ENCODE measurements around the gene QPCT. TPM values are rescaled to one million over a fixed set of nuclear protein-coding genes. Genes with fewer than 3 reads are reported as not detected.

Gene QPCT
- total and polyA plus RNA-seq, 2 experiments from 2014 or later: 37.5 to 48.5 TPM

GRCh38 chr2:37388074-37388473 lies 43.6 kb downstream of the QPCT start:
- TF ChIP-seq EZH2phosphoT487 (IDR thresholded peaks at IDR 0.05; ENCODE audit: insufficient read depth, low read depth): no peak
- no peak for TF ChIP-seq EZH2 (IDR thresholded peaks at IDR 0.05; ENCODE audit: insufficient read depth, poor library complexity, severe bottlenecking)
- Histone ChIP-seq H3K27ac (peak overlapping the region; percentile 91), H4K20me1 (ENCODE audit: insufficient read depth) (no peaks in the 10 kb centered on the region), H3K9ac (peak overlapping the region; percentile 57), H3K4me1 (ENCODE audit: insufficient read depth) (peaks cover 53% of the 10 kb centered on the region), H3K79me2 (ENCODE audit: insufficient read depth) (no peaks in the 10 kb centered on the region), H3F3A (ENCODE audit: insufficient read depth) (peaks cover 61% of the 10 kb centered on the region), H3K27me3 (replicated peaks; ENCODE audit: insufficient read depth) (no peaks in the 10 kb centered on the region), H3K4me3 (no peak overlapping the region), H3K9me2 (ENCODE audit: insufficient read depth) (no peaks in the 10 kb centered on the region), H3K9me3 (ENCODE audit: low read depth) (no peaks in the 10 kb centered on the region), H3K36me3 (ENCODE audit: low read depth) (no peaks in the 10 kb centered on the region), H2AFZ (0 out of 2 replicates have a peak overlapping the region, but pooled peaks have one; percentile 30), H3K4me2 (ENCODE audit: unreplicated experiment) (peak overlapping the region; percentile 74)
- in situ Hi-C loops (cut with MboI): loop anchor here (25.0 kb wide), 1 partner anchor 874 kb away; no protein-coding TSS in a partner anchor
- WGBS, 2 experiments (ENCODE audit: low coverage in 1 of 2, low lambda C conversion rate in 2 of 2, missing lambda C conversion rate in 2 of 2): 23 to 40% methylated on average over 2 of the region's 2 CpGs
- DNase-seq: peak; percentile 95

- H3K4me1 ChIP-seq (ENCODE audit: insufficient read depth): peaks cover 53% of the 10 kb centered on the region
- H3K27ac ChIP-seq: peak overlapping the region; percentile 61
- H3K4me2 ChIP-seq (ENCODE audit: unreplicated experiment): peak overlapping the region; percentile 67
- no peak for DNase-seq
- no peaks in the 10 kb centered on the region for H3K9me3 ChIP-seq (ENCODE audit: low read depth)
- no peaks in the 10 kb centered on the region for H3K9me2 ChIP-seq (ENCODE audit: insufficient read depth)
- H3K79me2 ChIP-seq (ENCODE audit: insufficient read depth): no peaks in the 10 kb centered on the region
- H3F3A ChIP-seq (ENCODE audit: insufficient read depth): peaks cover 61% of the 10 kb centered on the region
- H3K36me3 ChIP-seq (ENCODE audit: low read depth): no peaks in the 10 kb centered on the region
- H4K20me1 ChIP-seq (ENCODE audit: insufficient read depth): no peaks in the 10 kb centered on the region
- no peak overlapping the region for H3K4me3 ChIP-seq
- H3K9ac ChIP-seq: no peak overlapping the region
- no peaks in the 10 kb centered on the region for H3K27me3 ChIP-seq (replicated peaks; ENCODE audit: insufficient read depth)
- no peak overlapping the region for H2AFZ ChIP-seq
- in situ Hi-C loops (cut with MboI): loop anchor here (25.0 kb wide), 1 partner anchor 873 kb away; no protein-coding TSS in a partner anchor
- no peak for TF ChIP-seq EZH2 (IDR thresholded peaks at IDR 0.05; ENCODE audit: insufficient read depth, poor library complexity, severe bottlenecking)
- no peak for TF ChIP-seq EZH2phosphoT487 (IDR thresholded peaks at IDR 0.05; ENCODE audit: insufficient read depth, low read depth)
These were observed 45.0 kb downstream of the QPCT start for GRCh38 chr2:37389395-37389794.

GRCh38 chr2:37389989-37390765 lies 45.7 kb downstream of the QPCT start:
- TF ChIP-seq EZH2phosphoT487 (IDR thresholded peaks at IDR 0.05; ENCODE audit: insufficient read depth, low read depth) (no peak), EZH2 (IDR thresholded peaks at IDR 0.05; ENCODE audit: insufficient read depth, poor library complexity, severe bottlenecking) (no peak)
- peak overlapping the region; percentile 61 for H3K27ac ChIP-seq
- 1% methylated on average over 5 of the region's 5 CpGs for WGBS, 2 experiments (ENCODE audit: low coverage in 1 of 2, low lambda C conversion rate in 2 of 2, missing lambda C conversion rate in 2 of 2)
- H3K27me3 ChIP-seq (replicated peaks; ENCODE audit: insufficient read depth): no peaks in the 10 kb centered on the region
- peaks cover 53% of the 10 kb centered on the region for H3K4me1 ChIP-seq (ENCODE audit: insufficient read depth)
- no peaks in the 10 kb centered on the region for H3K9me2 ChIP-seq (ENCODE audit: insufficient read depth)
- H4K20me1 ChIP-seq (ENCODE audit: insufficient read depth): no peaks in the 10 kb centered on the region
- H3K36me3 ChIP-seq (ENCODE audit: low read depth): no peaks in the 10 kb centered on the region
- no peaks in the 10 kb centered on the region for H3K79me2 ChIP-seq (ENCODE audit: insufficient read depth)
- H2AFZ ChIP-seq: peak overlapping the region; percentile 29
- no peaks in the 10 kb centered on the region for H3K9me3 ChIP-seq (ENCODE audit: low read depth)
- 0 out of 2 replicates have a peak overlapping the region, but pooled peaks have one; percentile 16 for H3K4me3 ChIP-seq
- peak overlapping the region; percentile 67 for H3K4me2 ChIP-seq (ENCODE audit: unreplicated experiment)
- H3F3A ChIP-seq (ENCODE audit: insufficient read depth): peaks cover 61% of the 10 kb centered on the region
- in situ Hi-C loops (cut with MboI): loop anchor here (25.0 kb wide), 1 partner anchor 872 kb away; no protein-coding TSS in a partner anchor
- DNase-seq: peak; percentile 87
- peak overlapping the region; percentile 19; the same call in 1 of the 2 replicates for H3K9ac ChIP-seq

- H3K27ac ChIP-seq: peak overlapping the region; percentile 61
- peaks cover 53% of the 10 kb centered on the region for H3K4me1 ChIP-seq (ENCODE audit: insufficient read depth)
- no peak for DNase-seq
- H3K4me2 ChIP-seq (ENCODE audit: unreplicated experiment): peak overlapping the region; percentile 67
- TF ChIP-seq EZH2phosphoT487 (IDR thresholded peaks at IDR 0.05; ENCODE audit: insufficient read depth, low read depth) (no peak), EZH2 (IDR thresholded peaks at IDR 0.05; ENCODE audit: insufficient read depth, poor library complexity, severe bottlenecking) (no peak)
- in situ Hi-C loops (cut with MboI): loop anchor here (25.0 kb wide), 1 partner anchor 872 kb away; no protein-coding TSS in a partner anchor
- no peak overlapping the region for H2AFZ ChIP-seq
- H3K27me3 ChIP-seq (replicated peaks; ENCODE audit: insufficient read depth): no peaks in the 10 kb centered on the region
- H3K36me3 ChIP-seq (ENCODE audit: low read depth): no peaks in the 10 kb centered on the region
- H3F3A ChIP-seq (ENCODE audit: insufficient read depth): peaks cover 59% of the 10 kb centered on the region
- no peaks in the 10 kb centered on the region for H3K9me3 ChIP-seq (ENCODE audit: low read depth)
- H3K79me2 ChIP-seq (ENCODE audit: insufficient read depth): no peaks in the 10 kb centered on the region
- no peak overlapping the region for H3K9ac ChIP-seq
- 0 out of 2 replicates have a peak overlapping the region, but pooled peaks have one; percentile 16 for H3K4me3 ChIP-seq
- WGBS, 2 experiments (ENCODE audit: low coverage in 1 of 2, low lambda C conversion rate in 2 of 2, missing lambda C conversion rate in 2 of 2): 82 to 84% methylated on average over 2 of the region's 2 CpGs
- H3K9me2 ChIP-seq (ENCODE audit: insufficient read depth): no peaks in the 10 kb centered on the region
- H4K20me1 ChIP-seq (ENCODE audit: insufficient read depth): no peaks in the 10 kb centered on the region
These were observed 46.3 kb downstream of the QPCT start for GRCh38 chr2:37390777-37391176.

Measured in GM23248 (cell line).